Measurements from ENCODE around the gene SSBP2.

The SSBP2 gene

DNA sequence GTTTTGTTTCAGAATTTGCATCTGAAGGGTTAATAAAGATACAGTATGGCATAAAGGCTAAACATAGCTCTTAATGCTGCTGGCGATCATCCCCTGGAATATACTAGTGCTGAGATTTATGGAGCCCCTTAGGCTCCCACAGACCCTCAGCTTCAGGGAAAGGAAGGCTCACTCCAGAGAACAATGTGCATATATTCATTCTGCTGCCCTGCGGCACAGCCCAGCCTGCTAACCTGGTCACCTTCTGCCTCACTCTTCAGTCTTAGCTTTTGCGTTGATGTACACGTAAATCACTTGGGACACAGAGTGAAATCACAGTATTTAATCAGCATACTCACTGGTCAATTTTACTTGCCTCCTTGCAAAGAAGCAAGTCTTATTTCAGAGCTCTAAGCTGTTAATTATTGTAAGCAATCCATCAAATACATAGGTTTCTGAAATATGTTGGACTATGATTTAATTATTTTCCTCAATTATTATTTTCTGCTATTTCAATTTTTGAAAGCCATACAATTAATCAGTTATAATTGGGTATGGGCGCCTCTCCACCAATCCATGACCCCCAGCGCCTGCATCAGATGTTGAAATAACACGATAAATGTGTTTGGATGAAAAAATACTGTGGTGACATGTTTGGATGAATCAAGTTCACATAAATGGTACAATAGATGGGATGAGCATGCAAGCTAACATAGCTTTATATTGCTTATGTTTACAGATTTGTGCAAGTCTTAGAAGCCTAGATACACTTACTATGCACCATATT, 345.6 kb downstream of the SSBP2 start:
- H3K4me1 ChIP-seq (ENCODE audit: control insufficient read depth, insufficient read depth, low read length, unreplicated experiment), result no peaks in the 10 kb centered on the region
- no peak overlapping the region for H3K27ac ChIP-seq (ENCODE audit: low read depth, low read length)
- H3K27me3 ChIP-seq (ENCODE audit: insufficient read depth, low read length), result no peaks in the 10 kb centered on the region; the same call in 1 of the 2 replicates
- no peaks in the 10 kb centered on the region for H3K36me3 ChIP-seq (ENCODE audit: insufficient read depth, low read length)
- no peaks in the 10 kb centered on the region for H3K79me2 ChIP-seq (ENCODE audit: control insufficient read depth, insufficient read depth, low read length, unreplicated experiment)
- no peak overlapping the region for H3K4me3 ChIP-seq (ENCODE audit: low read depth, low read length)
- no peak overlapping the region for H2AFZ ChIP-seq (ENCODE audit: low read length, unreplicated experiment)

DNA sequence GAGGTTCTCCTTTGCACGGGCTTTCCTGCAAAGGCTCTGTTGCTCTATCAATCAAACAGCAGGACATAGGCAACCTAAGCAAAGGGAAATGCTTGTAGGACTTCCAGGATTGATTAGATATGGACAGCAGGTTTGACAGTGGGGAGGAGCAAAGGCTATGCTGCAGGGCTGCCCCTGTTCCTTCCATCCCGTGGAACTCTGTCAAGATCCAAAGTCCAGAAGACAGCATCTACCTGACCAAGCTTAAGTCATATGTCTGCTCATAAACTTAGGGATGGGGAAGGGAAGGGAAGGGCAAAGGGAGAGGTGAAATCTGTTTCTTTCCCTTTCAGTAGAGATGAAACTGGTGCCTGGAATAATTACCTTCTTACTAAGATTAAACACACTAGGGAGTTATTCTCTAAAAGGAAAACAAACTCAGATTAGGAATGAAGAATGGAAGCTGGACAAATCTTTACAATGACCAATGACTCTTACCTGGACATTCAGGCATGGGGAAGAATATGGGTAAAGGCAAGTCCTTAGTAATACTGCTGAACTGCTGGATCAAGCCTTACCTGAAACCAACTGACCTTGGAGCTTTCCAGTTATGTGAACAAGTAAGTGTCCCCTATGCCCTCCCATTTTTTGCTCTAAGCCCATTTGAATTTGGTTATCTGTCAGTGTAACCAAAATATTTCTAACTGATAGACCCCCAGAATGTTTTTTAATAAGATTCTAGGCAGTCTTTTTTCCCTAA, 348.5 kb downstream of the SSBP2 start:
- Histone ChIP-seq H3K36me3 (ENCODE audit: insufficient read depth, low read length) (no peaks in the 10 kb centered on the region), H2AFZ (ENCODE audit: low read length, unreplicated experiment) (no peak overlapping the region)

DNA sequence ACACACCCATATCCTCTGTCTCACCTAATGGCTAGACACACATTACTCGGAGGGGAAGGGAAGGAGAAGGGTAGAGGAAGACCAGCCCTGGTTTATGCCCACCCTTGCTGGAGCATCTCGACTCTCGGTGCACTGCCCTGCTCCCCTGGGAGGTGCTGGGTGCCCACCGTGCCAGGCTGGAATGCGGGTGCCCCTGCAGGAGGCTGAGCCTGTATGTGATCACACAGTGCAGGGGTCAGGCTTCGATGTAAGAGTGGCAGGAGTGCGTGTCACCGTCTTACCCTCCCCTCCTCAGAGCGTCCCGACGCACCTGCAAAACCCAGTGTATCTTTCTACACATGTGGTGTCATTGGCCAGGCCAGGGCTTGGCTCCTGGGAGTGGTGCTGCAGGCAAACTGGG, 349.6 kb downstream of the SSBP2 start:
- Histone ChIP-seq H3K36me3 (ENCODE audit: insufficient read depth, low read length) (no peaks in the 10 kb centered on the region), H3K27me3 (ENCODE audit: insufficient read depth, low read length) (no peaks in the 10 kb centered on the region; the same call in 1 of the 2 replicates), H3K27ac (ENCODE audit: low read depth, low read length) (no peak overlapping the region), H3K4me3 (ENCODE audit: low read depth, low read length) (no peak overlapping the region), H3K79me2 (ENCODE audit: control insufficient read depth, insufficient read depth, low read length, unreplicated experiment) (no peaks in the 10 kb centered on the region), H2AFZ (ENCODE audit: low read length, unreplicated experiment) (no peak overlapping the region), H3K4me1 (ENCODE audit: control insufficient read depth, insufficient read depth, low read length, unreplicated experiment) (no peaks in the 10 kb centered on the region)

More for the DNA sequence above, 348.5 kb downstream of the SSBP2 start:
- Histone ChIP-seq H3K4me3 (ENCODE audit: low read depth, low read length) (no peak overlapping the region), H3K27ac (ENCODE audit: low read depth, low read length) (no peak overlapping the region), H3K4me1 (ENCODE audit: control insufficient read depth, insufficient read depth, low read length, unreplicated experiment) (no peaks in the 10 kb centered on the region), H3K27me3 (ENCODE audit: insufficient read depth, low read length) (no peaks in the 10 kb centered on the region; the same call in 1 of the 2 replicates), H3K79me2 (ENCODE audit: control insufficient read depth, insufficient read depth, low read length, unreplicated experiment) (no peaks in the 10 kb centered on the region)

DNA sequence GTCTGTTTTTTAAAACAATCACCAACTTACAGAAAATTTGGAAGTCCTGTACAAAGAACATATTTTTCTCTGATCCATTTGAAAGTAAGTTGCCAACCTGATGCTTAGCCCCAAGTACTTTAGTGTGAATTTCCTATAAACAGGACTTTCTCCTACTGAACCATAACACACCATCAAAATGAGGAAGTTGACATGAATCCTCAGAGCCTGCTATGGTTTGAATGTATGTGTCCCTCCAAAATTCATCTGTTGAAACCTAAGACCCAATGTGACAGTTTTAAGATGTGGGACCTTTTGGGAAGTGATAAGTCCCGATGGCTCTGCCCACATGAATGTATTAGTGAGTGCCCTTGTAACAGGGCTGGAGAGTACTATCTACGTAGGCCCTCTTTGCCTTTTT, 350.5 kb downstream of the SSBP2 start:
- no peak overlapping the region for H2AFZ ChIP-seq (ENCODE audit: low read length, unreplicated experiment)
- peaks cover under 1% of the 10 kb centered on the region; the same call in 1 of the 2 replicates for H3K27me3 ChIP-seq (ENCODE audit: insufficient read depth, low read length)

DNA sequence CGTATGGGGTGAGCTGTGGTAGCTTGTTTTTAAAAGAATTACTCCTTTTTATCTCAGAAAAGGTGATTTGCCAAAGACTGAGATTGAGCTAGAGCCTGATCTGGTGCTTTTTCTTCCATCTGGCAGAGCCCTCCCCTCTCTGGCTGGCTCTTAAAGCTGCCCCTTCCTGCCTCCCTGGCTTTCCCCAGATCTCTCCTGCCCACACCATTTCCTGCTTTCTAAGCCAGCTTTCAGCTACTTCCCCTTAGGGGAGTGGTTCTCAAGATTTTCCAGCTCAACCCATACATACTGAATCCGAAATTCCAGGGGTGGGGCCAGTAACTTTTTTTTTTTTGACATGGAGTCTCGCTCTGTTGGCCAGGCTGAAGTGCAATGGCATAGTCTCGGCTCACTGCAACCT, 352.2 kb downstream of the SSBP2 start:
- Histone ChIP-seq H3K79me2 (ENCODE audit: control insufficient read depth, insufficient read depth, low read length, unreplicated experiment) (no peaks in the 10 kb centered on the region), H3K27me3 (ENCODE audit: insufficient read depth, low read length) (peaks cover 2% of the 10 kb centered on the region; the same call in 1 of the 2 replicates), H3K4me3 (ENCODE audit: low read depth, low read length) (no peak overlapping the region), H3K36me3 (ENCODE audit: insufficient read depth, low read length) (no peaks in the 10 kb centered on the region), H3K27ac (ENCODE audit: low read depth, low read length) (no peak overlapping the region), H2AFZ (ENCODE audit: low read length, unreplicated experiment) (no peak overlapping the region), H3K4me1 (ENCODE audit: control insufficient read depth, insufficient read depth, low read length, unreplicated experiment) (no peaks in the 10 kb centered on the region)

More for the DNA sequence above, 350.5 kb downstream of the SSBP2 start:
- H3K4me3 ChIP-seq (ENCODE audit: low read depth, low read length), result no peak overlapping the region
- no peaks in the 10 kb centered on the region for H3K79me2 ChIP-seq (ENCODE audit: control insufficient read depth, insufficient read depth, low read length, unreplicated experiment)
- no peaks in the 10 kb centered on the region for H3K36me3 ChIP-seq (ENCODE audit: insufficient read depth, low read length)
- H3K27ac ChIP-seq (ENCODE audit: low read depth, low read length), result no peak overlapping the region
- no peaks in the 10 kb centered on the region for H3K4me1 ChIP-seq (ENCODE audit: control insufficient read depth, insufficient read depth, low read length, unreplicated experiment)

DNA sequence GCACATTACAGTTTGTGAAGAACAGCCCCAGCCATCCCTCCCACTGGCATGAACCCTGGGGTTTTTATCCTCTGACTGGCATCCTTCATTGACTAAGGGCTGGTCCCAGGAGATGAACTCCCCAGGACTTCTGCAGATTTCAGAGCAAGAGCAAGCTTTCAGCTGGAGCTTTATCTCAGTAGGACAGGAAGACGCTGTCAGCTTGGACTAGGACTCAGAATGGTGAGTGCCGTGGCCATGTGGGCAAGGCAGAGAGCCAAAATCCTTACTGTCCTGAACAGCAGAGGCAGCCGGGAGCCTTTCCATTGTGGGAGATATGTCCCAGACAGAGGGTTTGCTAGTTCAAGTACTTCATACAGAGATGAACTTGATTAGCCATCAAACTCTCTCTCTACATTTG, 353.7 kb downstream of the SSBP2 start:
- Histone ChIP-seq H3K27me3 (ENCODE audit: insufficient read depth, low read length) (peaks cover 6% of the 10 kb centered on the region; the same call in 1 of the 2 replicates), H3K27ac (ENCODE audit: low read depth, low read length) (no peak overlapping the region), H3K36me3 (ENCODE audit: insufficient read depth, low read length) (no peaks in the 10 kb centered on the region), H3K4me3 (ENCODE audit: low read depth, low read length) (no peak overlapping the region), H2AFZ (ENCODE audit: low read length, unreplicated experiment) (no peak overlapping the region), H3K79me2 (ENCODE audit: control insufficient read depth, insufficient read depth, low read length, unreplicated experiment) (no peaks in the 10 kb centered on the region), H3K4me1 (ENCODE audit: control insufficient read depth, insufficient read depth, low read length, unreplicated experiment) (no peaks in the 10 kb centered on the region)

DNA sequence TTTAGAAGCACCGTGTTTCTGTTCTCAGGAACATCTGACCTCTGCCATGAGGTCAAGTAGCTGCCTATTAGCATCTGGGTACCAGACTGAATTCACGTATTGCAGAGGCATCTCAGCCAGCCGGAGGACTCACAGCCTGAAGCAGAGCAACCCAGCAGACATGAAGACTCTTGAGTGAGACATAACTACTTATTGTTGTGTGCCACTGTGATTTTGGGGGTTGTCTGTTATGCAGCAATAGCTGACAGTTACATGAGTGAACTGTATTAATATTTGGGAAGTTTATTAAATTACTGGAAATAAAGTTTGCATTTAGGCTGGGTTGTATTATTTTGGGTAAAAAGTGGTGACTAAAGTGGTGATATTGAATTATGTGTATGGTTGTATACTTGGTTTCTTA, 355.6 kb downstream of the SSBP2 start:
- Histone ChIP-seq H2AFZ (ENCODE audit: low read length, unreplicated experiment) (no peak overlapping the region), H3K4me3 (ENCODE audit: low read depth, low read length) (no peak overlapping the region), H3K27ac (ENCODE audit: low read depth, low read length) (no peak overlapping the region), H3K4me1 (ENCODE audit: control insufficient read depth, insufficient read depth, low read length, unreplicated experiment) (no peaks in the 10 kb centered on the region), H3K79me2 (ENCODE audit: control insufficient read depth, insufficient read depth, low read length, unreplicated experiment) (no peaks in the 10 kb centered on the region), H3K27me3 (ENCODE audit: insufficient read depth, low read length) (peaks cover 6% of the 10 kb centered on the region; the same call in 1 of the 2 replicates), H3K36me3 (ENCODE audit: insufficient read depth, low read length) (no peaks in the 10 kb centered on the region)

DNA sequence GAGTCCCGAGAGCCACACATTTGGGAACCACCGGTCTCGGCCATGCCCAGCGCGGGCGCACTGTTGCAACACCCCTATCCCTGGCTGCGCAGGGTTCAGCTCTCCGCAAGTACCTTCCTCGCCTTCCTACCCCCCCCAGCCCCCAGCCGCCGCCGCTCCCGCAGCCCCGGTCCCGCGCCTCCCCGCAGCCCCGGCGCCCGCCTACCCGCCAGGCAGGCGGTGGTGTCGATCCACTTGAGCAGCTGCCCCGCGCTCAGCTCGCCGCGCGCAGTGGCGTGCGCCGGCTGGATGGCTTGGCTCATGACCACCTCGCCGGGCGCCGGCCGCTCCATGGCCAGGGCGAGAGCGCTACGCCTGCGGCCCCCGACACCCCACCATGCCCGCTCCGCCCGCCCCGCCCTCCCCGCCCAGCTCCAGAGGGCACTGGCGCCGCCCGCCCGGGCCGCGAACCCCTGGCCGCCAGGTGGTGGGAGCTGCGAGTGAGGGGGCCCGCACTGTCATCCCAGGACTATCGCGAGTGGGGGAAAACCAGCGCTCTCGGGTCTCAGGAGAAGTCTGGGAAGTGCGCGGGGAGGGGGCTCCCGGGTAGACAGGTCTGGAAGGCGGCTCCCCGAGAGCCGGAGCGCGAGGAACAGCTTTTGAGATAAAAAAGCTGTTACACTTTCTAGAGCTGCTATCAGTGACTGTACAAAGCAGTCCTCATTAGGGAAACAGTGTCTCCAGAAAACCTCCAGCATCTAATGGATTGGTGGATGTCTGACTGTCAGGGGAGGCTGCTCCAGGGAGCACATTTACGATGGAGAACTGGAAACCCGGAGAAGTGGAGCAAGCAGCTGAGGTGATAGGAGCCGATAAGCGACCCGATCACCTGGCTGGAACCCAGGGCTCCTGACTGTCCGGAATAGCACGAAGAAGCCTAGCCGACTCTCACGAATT, 356.8 kb downstream of the SSBP2 start, which contains the start of gene ACOT12:
ACOT12 (minus strand) TSS at position 352 of the 936 bp plus-strand sequence; CDS start at position 332, 20 bp downstream.
- Histone ChIP-seq H3K4me3 (ENCODE audit: low read depth, low read length) (peak within 1 kb of the TSS; percentile 69), H3K36me3 (ENCODE audit: insufficient read depth, low read length) (no peaks in the 10 kb centered on the region), H3K27me3 (ENCODE audit: insufficient read depth, low read length) (peaks cover 6% of the 10 kb centered on the region; the same call in 1 of the 2 replicates), H3K79me2 (ENCODE audit: control insufficient read depth, insufficient read depth, low read length, unreplicated experiment) (no peaks in the 10 kb centered on the region), H3K27ac (ENCODE audit: low read depth, low read length) (no peak within 1 kb of the TSS), H3K4me1 (ENCODE audit: control insufficient read depth, insufficient read depth, low read length, unreplicated experiment) (no peaks in the 10 kb centered on the region), H2AFZ (ENCODE audit: low read length, unreplicated experiment) (peak within 1 kb of the TSS; percentile 84)

DNA sequence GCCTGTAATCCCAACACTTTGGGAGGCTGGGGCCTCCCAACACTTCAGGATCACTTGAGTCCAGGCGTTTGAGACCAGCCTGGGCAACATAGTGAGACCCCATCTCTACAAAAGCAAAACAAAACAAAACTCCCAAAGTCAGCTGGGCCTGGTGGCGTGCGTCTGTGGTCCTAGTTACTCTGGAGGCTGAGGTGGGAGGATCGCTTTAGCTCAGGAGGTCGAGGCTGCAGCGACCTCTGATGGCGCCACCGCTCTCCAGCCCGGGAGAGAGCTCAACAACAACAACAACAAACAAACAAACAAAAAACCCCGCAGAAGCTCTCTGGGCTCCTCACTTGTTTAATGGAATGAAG, 357.5 kb downstream of the SSBP2 start:
- Histone ChIP-seq H3K4me1 (ENCODE audit: control insufficient read depth, insufficient read depth, low read length, unreplicated experiment) (no peaks in the 10 kb centered on the region), H2AFZ (ENCODE audit: low read length, unreplicated experiment) (peak overlapping the region; percentile 15), H3K4me3 (ENCODE audit: low read depth, low read length) (peak overlapping the region; percentile 69), H3K79me2 (ENCODE audit: control insufficient read depth, insufficient read depth, low read length, unreplicated experiment) (no peaks in the 10 kb centered on the region), H3K27ac (ENCODE audit: low read depth, low read length) (no peak overlapping the region), H3K36me3 (ENCODE audit: insufficient read depth, low read length) (no peaks in the 10 kb centered on the region), H3K27me3 (ENCODE audit: insufficient read depth, low read length) (peaks cover 6% of the 10 kb centered on the region; the same call in 1 of the 2 replicates)

DNA sequence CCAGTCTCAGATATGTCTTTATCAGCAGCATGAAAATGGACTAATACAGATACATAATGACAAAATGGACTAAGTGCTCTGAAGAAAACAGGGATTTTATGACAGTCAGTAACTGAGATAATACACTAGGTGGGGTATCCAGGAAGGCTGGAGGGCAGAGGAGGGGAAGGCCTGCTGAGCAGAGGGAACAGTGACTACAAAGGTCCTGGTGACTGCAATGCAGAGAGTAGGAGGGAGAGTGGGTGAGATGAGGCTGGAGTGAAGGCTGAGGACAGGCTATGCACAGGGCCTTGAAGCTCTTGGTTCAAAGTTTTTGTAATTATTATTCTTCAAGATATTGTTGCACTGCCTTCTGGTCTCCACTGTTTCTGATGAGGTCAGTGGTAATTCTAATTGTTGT, 361.9 kb downstream of the SSBP2 start:
- H3K27me3 ChIP-seq (ENCODE audit: insufficient read depth, low read length), result peaks cover 4% of the 10 kb centered on the region; the same call in 1 of the 2 replicates

More for the DNA sequence above, 361.9 kb downstream of the SSBP2 start:
- Histone ChIP-seq H3K4me1 (ENCODE audit: control insufficient read depth, insufficient read depth, low read length, unreplicated experiment) (no peaks in the 10 kb centered on the region), H2AFZ (ENCODE audit: low read length, unreplicated experiment) (no peak overlapping the region), H3K27ac (ENCODE audit: low read depth, low read length) (no peak overlapping the region), H3K4me3 (ENCODE audit: low read depth, low read length) (no peak overlapping the region), H3K79me2 (ENCODE audit: control insufficient read depth, insufficient read depth, low read length, unreplicated experiment) (no peaks in the 10 kb centered on the region), H3K36me3 (ENCODE audit: insufficient read depth, low read length) (no peaks in the 10 kb centered on the region)
